Erythroblast (primary cell): ENCODE results near the gene SLC12A8.

Source experiments
- GATA1 ChIP-seq: IDR thresholded peaks from 2 replicates; pipeline ENCODE4 v1.6.1; 2011; ENCODE audit warnings: low read depth, mild to moderate bottlenecking, control low read depth, low read length, moderate library complexity
- POLR2A ChIP-seq: IDR thresholded peaks from 2 replicates; pipeline ENCODE4 v1.6.1; 2011; ENCODE audit warnings: mild to moderate bottlenecking, low read length

- no peak for TF ChIP-seq POLR2A
- TF ChIP-seq GATA1 = no peak
These were observed 121.9 kb downstream of the SLC12A8 start for GRCh38 chr3:125090649-125091048.
